ENCODE data around the gene GNPTAB. TPM values are rescaled to one million over a fixed set of nuclear protein-coding genes. Genes with fewer than 3 reads are reported as not detected.
A peak's percentile ranks its signal among the peaks of the same experiment; 100 is the strongest.
"Not testable (repeated sequence)": the region's sequence is repeated elsewhere in the genome, so short reads cannot be mapped to it uniquely, and the experiment has no call there.

GNPTAB gene
- total RNA-seq, 1 donor from 2014 or later: 43.7 TPM

DNA sequence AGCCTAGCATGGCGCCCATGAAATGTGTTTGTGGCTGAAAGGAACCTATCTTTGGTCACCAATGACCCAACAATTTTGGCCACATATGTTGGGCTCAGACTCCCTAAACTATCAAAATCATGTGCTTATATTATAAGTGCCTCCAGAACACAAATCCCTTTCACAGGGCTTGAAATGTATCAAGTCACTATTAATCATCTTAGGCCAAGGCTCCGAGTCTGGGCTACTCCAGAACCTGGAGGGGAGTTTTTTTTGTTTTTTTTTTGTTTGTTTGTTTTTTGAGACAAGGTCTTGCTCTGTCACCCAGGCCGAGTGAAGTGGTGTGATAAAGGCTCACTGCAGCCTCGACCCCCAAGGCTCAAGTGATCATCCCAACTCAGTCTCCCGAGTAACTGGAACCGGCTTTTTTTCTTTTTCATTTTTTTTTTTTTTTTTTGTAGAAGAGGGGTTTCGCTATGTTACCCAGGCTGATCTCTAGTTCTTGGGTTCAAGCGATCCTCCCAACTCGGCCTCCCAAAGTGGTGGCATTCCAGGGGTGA is 45.6 kb upstream of the GNPTAB start:
- Histone ChIP-seq H3K79me2 (ENCODE audit: insufficient read depth, low read length) (peaks cover 19% of the 10 kb centered on the region), H3K9ac (ENCODE audit: low read length) (peak overlapping the region; percentile 91), H3K27ac (ENCODE audit: low read depth, low read length) (peak overlapping the region; percentile 88), H3K4me3 (ENCODE audit: insufficient read depth, low read depth, low read length) (peak overlapping the region; percentile 71), H3K36me3 (ENCODE audit: insufficient read depth, low read length) (no peaks in the 10 kb centered on the region), H3K9me3 (ENCODE audit: insufficient read depth, low read depth, low read length) (no peaks in the 10 kb centered on the region), H2AFZ (ENCODE audit: low read depth, low read length) (peak overlapping the region; percentile 97), H3K4me2 (ENCODE audit: low read length) (peak overlapping the region; percentile 91), H4K20me1 (ENCODE audit: insufficient read depth, low read length) (no peaks in the 10 kb centered on the region), H3K4me1 (ENCODE audit: insufficient read depth, low read length) (peaks cover 5% of the 10 kb centered on the region), H3K27me3 (ENCODE audit: insufficient read depth, low read length) (no peaks in the 10 kb centered on the region)
- peak overlapping the region; percentile 83 for H3K4me3 Mint-ChIP-seq (ENCODE audit: unreplicated experiment)
- no peaks in the 10 kb centered on the region for H3K27me3 Mint-ChIP-seq (ENCODE audit: low read depth, unreplicated experiment)
- DNase-seq (ENCODE audit: low read depth) (no peak), FAIRE-seq (no peak)
- TF ChIP-seq EZH2 (IDR thresholded peaks at IDR 0.05; ENCODE audit: insufficient read depth, low read length): no peak
- TF ChIP-seq, protein P1, sequence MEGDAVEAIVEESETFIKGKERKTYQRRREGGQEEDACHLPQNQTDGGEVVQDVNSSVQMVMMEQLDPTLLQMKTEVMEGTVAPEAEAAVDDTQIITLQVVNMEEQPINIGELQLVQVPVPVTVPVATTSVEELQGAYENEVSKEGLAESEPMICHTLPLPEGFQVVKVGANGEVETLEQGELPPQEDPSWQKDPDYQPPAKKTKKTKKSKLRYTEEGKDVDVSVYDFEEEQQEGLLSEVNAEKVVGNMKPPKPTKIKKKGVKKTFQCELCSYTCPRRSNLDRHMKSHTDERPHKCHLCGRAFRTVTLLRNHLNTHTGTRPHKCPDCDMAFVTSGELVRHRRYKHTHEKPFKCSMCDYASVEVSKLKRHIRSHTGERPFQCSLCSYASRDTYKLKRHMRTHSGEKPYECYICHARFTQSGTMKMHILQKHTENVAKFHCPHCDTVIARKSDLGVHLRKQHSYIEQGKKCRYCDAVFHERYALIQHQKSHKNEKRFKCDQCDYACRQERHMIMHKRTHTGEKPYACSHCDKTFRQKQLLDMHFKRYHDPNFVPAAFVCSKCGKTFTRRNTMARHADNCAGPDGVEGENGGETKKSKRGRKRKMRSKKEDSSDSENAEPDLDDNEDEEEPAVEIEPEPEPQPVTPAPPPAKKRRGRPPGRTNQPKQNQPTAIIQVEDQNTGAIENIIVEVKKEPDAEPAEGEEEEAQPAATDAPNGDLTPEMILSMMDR (IDR thresholded peaks at IDR 0.05; ENCODE audit: insufficient read depth, low read depth, low read length): no peak
- no peaks in the 10 kb centered on the region for H3K9me3 Mint-ChIP-seq (ENCODE audit: unreplicated experiment)
- peak overlapping the region; percentile 80 for H3K27ac Mint-ChIP-seq (ENCODE audit: unreplicated experiment)
- no peaks in the 10 kb centered on the region for H3K4me1 Mint-ChIP-seq (ENCODE audit: low read depth, unreplicated experiment)
- peaks cover 5% of the 10 kb centered on the region for H3K36me3 Mint-ChIP-seq (ENCODE audit: low read depth, unreplicated experiment)

DNA sequence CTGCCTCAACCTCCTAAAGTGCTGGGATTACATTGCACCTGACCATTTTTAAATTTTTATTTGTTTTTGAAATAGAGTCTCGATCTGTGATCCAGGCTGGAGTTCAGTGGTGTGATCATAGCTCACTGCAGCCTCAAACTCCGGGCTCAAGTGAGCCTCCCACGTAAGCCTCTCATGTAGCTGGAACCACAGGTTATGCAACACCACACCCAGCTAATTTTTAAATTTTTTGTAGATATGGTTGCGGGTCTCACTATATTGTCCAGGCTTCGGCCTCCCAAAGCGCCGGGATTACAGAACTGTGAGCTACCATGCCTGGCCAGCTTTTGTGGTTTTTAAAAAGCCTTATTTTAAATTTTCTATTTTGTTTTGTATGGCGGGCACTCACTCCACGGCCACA is 44.4 kb upstream of the GNPTAB start:
- Mint-ChIP-seq H3K36me3 (ENCODE audit: low read depth, unreplicated experiment) (peaks cover 3% of the 10 kb centered on the region), H3K4me3 (ENCODE audit: unreplicated experiment) (no peak overlapping the region), H3K27me3 (ENCODE audit: low read depth, unreplicated experiment) (no peaks in the 10 kb centered on the region), H3K4me1 (ENCODE audit: low read depth, unreplicated experiment) (no peaks in the 10 kb centered on the region), H3K27ac (ENCODE audit: unreplicated experiment) (no peak overlapping the region), H3K9me3 (ENCODE audit: unreplicated experiment) (no peaks in the 10 kb centered on the region)
- DNase-seq (ENCODE audit: low read depth): no peak
- no peak overlapping the region for H2AFZ ChIP-seq (ENCODE audit: low read depth, low read length)
- H4K20me1 ChIP-seq (ENCODE audit: insufficient read depth, low read length): no peaks in the 10 kb centered on the region
- no peak for FAIRE-seq
- H3K4me1 ChIP-seq (ENCODE audit: insufficient read depth, low read length): peaks cover 5% of the 10 kb centered on the region
- no peak overlapping the region for H3K4me3 ChIP-seq (ENCODE audit: insufficient read depth, low read depth, low read length)
- TF ChIP-seq, protein P1 (IDR thresholded peaks at IDR 0.05; ENCODE audit: insufficient read depth, low read depth, low read length): no peak
- TF ChIP-seq EZH2 (IDR thresholded peaks at IDR 0.05; ENCODE audit: insufficient read depth, low read length): no peak
- H3K9ac ChIP-seq (ENCODE audit: low read length): peak overlapping the region; percentile 17
- H3K9me3 ChIP-seq (ENCODE audit: insufficient read depth, low read depth, low read length): no peaks in the 10 kb centered on the region
- peak overlapping the region; percentile 45 for H3K27ac ChIP-seq (ENCODE audit: low read depth, low read length)
- peaks cover 17% of the 10 kb centered on the region for H3K79me2 ChIP-seq (ENCODE audit: insufficient read depth, low read length)
- H3K36me3 ChIP-seq (ENCODE audit: insufficient read depth, low read length): no peaks in the 10 kb centered on the region
- no peaks in the 10 kb centered on the region for H3K27me3 ChIP-seq (ENCODE audit: insufficient read depth, low read length)
- no peak overlapping the region for H3K4me2 ChIP-seq (ENCODE audit: low read length)

DNA sequence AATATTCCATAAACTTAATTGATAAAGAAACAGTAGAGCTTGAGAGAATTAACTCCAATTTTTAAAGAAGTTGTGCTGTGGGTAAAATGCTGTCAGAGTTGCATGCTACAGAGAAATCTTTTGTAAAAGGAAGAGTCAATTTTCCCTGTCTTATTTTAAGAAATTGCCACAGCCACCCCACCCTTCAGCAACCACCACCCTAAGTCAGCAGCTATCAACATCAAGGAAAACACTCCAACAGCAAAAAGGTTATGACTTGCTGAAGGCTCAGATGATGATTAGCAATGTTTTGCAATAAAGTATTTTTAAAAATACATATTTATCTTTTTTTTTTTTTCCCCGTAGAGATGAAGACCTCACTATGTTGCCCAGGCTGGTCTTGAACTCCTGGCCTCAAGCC is 40.2 kb upstream of the GNPTAB start:
- no peak overlapping the region for H3K4me3 Mint-ChIP-seq (ENCODE audit: unreplicated experiment)
- no peaks in the 10 kb centered on the region for H3K79me2 ChIP-seq (ENCODE audit: insufficient read depth, low read length)
- no peak overlapping the region for H3K4me2 ChIP-seq (ENCODE audit: low read length)
- H3K4me1 Mint-ChIP-seq (ENCODE audit: low read depth, unreplicated experiment): no peaks in the 10 kb centered on the region
- H3K4me1 ChIP-seq (ENCODE audit: insufficient read depth, low read length): no peaks in the 10 kb centered on the region
- H3K27me3 Mint-ChIP-seq (ENCODE audit: low read depth, unreplicated experiment): no peaks in the 10 kb centered on the region
- H4K20me1 ChIP-seq (ENCODE audit: insufficient read depth, low read length): no peaks in the 10 kb centered on the region
- no peaks in the 10 kb centered on the region for H3K9me3 ChIP-seq (ENCODE audit: insufficient read depth, low read depth, low read length)
- H2AFZ ChIP-seq (ENCODE audit: low read depth, low read length): no peak overlapping the region
- DNase-seq (ENCODE audit: low read depth) (no peak), FAIRE-seq (no peak)
- H3K27me3 ChIP-seq (ENCODE audit: insufficient read depth, low read length): no peaks in the 10 kb centered on the region
- no peak overlapping the region for H3K27ac ChIP-seq (ENCODE audit: low read depth, low read length)
- no peak overlapping the region for H3K4me3 ChIP-seq (ENCODE audit: insufficient read depth, low read depth, low read length)
- H3K9me3 Mint-ChIP-seq (ENCODE audit: unreplicated experiment): no peaks in the 10 kb centered on the region
- TF ChIP-seq EZH2 (IDR thresholded peaks at IDR 0.05; ENCODE audit: insufficient read depth, low read length): no peak
- TF ChIP-seq, protein P1 (IDR thresholded peaks at IDR 0.05; ENCODE audit: insufficient read depth, low read depth, low read length): no peak
- H3K9ac ChIP-seq (ENCODE audit: low read length): no peak overlapping the region
- H3K36me3 Mint-ChIP-seq (ENCODE audit: low read depth, unreplicated experiment): no peaks in the 10 kb centered on the region
- no peak overlapping the region for H3K27ac Mint-ChIP-seq (ENCODE audit: unreplicated experiment)
- H3K36me3 ChIP-seq (ENCODE audit: insufficient read depth, low read length): no peaks in the 10 kb centered on the region

DNA sequence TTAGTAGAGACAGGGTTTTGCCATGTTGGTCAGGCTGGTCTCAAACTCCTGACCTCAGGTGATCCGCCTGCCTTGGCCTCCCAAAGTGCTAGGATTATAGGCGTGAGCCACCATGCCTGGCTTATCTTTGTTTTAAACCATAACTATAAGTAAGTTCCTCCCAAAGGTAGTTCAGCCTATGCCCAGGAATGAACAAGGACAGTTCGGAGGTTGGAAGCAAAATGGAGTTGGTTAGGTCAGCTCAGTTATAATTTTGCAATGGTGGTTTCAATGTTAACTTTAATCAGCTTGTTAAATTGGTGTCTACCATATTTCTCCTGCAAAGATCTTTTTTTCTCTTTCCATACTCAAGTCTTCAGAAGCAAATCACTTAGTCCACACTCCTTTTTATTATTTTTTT is 36.9 kb upstream of the GNPTAB start:
- not testable (repeated sequence) for FAIRE-seq; H3K27ac ChIP-seq (ENCODE audit: low read depth, low read length); H3K4me3 Mint-ChIP-seq (ENCODE audit: unreplicated experiment); H3K27me3 Mint-ChIP-seq (ENCODE audit: low read depth, unreplicated experiment); H3K4me1 Mint-ChIP-seq (ENCODE audit: low read depth, unreplicated experiment); H3K4me2 ChIP-seq (ENCODE audit: low read length); H3K9ac ChIP-seq (ENCODE audit: low read length); H3K4me3 ChIP-seq (ENCODE audit: insufficient read depth, low read depth, low read length); H3K36me3 ChIP-seq (ENCODE audit: insufficient read depth, low read length); DNase-seq (ENCODE audit: low read depth); H3K4me1 ChIP-seq (ENCODE audit: insufficient read depth, low read length); H3K9me3 Mint-ChIP-seq (ENCODE audit: unreplicated experiment); H3K36me3 Mint-ChIP-seq (ENCODE audit: low read depth, unreplicated experiment); H3K27me3 ChIP-seq (ENCODE audit: insufficient read depth, low read length); H3K9me3 ChIP-seq (ENCODE audit: insufficient read depth, low read depth, low read length); H2AFZ ChIP-seq (ENCODE audit: low read depth, low read length); H3K79me2 ChIP-seq (ENCODE audit: insufficient read depth, low read length); H4K20me1 ChIP-seq (ENCODE audit: insufficient read depth, low read length); H3K27ac Mint-ChIP-seq (ENCODE audit: unreplicated experiment)

All from astrocyte (in vitro differentiated cells and primary cell).